Pericardium fibroblast (primary cell): ENCODE data around the gene OR1A2. TPM values are rescaled to one million over a fixed set of nuclear protein-coding genes. Genes with fewer than 3 reads are reported as not detected.

Source experiments
- total RNA-seq: library from RNA; depleted of rRNA; stranded (reverse); fragments of >200 nt; gene quantifications from 2 replicates; pipeline ENCODE4 v1.2.3, GENCODE V29; 2015

Gene OR1A2, protein sequence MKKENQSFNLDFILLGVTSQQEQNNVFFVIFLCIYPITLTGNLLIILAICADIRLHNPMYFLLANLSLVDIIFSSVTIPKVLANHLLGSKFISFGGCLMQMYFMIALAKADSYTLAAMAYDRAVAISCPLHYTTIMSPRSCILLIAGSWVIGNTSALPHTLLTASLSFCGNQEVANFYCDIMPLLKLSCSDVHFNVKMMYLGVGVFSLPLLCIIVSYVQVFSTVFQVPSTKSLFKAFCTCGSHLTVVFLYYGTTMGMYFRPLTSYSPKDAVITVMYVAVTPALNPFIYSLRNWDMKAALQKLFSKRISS
- total RNA-seq = not detected in 2 replicates

DNA sequence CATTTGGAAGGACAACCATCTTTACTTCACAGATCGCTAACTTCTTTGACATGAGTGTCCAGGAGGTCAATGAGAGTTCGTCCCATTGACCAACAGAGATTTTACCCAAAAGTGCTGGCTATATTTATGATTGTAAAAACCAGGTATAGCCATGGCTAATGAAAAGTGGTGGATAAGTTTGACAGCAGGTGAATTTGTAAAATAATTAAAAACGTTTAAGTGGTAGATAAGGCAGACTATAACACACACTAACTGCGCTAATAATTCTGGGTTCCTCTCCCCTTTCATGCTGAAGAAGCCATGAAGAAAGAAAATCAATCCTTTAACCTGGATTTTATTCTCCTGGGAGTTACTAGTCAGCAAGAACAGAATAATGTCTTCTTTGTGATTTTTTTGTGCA lies at the start of gene OR1A2:
Gene OR1A2 (plus strand): TSS at position 301 of the 400 bp plus-strand sequence. CDS start 0 bp downstream, at position 301.

DNA sequence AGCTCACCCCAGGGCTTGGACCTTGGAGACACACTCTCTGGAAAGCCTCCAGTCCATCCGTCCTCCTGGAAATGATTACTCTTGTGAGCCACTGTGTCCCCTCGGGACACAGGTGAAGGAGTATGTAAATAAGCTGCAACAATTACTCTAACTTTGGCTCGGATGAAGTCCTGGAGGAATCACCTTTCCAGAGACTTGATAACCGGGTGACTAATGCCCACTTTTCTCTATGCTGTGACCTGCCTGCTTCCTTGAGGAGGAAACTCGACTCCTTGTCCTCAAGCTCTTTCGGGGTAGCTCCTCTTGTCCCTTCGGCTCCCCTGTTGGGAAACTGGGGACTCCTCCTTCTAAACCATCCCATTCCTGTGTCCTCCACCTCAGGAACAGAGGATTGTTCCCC lies 10.0 kb downstream of the OR1A2 start, which contains the start of gene OR1A1:
Gene OR1A1 (plus strand): TSS at position 301 of the 400 bp plus-strand sequence. CDS start 7,954 bp downstream, outside the sequence.

Other genes starting within 250 kb of the OR1A2 start
- gene OR1D5, start 133.9 kb upstream of the OR1A2 start, total RNA-seq = not detected in 2 replicates
- not detected in 2 replicates for gene OR1D2, start 93.1 kb upstream of the OR1A2 start, total RNA-seq
- gene OR1G1, start 70.0 kb upstream of the OR1A2 start, total RNA-seq = not detected in 2 replicates
- gene OR1A1, start 10.1 kb downstream of the OR1A2 start, total RNA-seq = not detected in 2 replicates
- gene OR3A1, start 100.8 kb downstream of the OR1A2 start, total RNA-seq = not detected in 2 replicates
- gene OR3A2, start 188.8 kb downstream of the OR1A2 start, total RNA-seq = 0.70 TPM in 1 of 2 replicates, not detected in the other
- gene OR1E1, start 200.9 kb downstream of the OR1A2 start, total RNA-seq = not detected in 2 replicates
- gene OR3A3, start 213.9 kb downstream of the OR1A2 start, total RNA-seq = 0.12 TPM in 1 of 2 replicates, not detected in the other
- not detected in 2 replicates for gene OR1E2, start 236.3 kb downstream of the OR1A2 start, total RNA-seq